HFFc6 (cell line): ENCODE results near the gene BZW2. TPM values are rescaled to one million over a fixed set of nuclear protein-coding genes. Genes with fewer than 3 reads are reported as not detected.

ENCODE experiments used
- DNase-seq: peaks from one replicate; pipeline ENCODE4 v3.0.0-alpha.2; 2018
- H3K27ac Mint-ChIP-seq: 2 replicates; pipeline ENCODE4 v1.8.0; 2020; ENCODE audit warnings: mild to moderate bottlenecking, mixed read lengths
- H3K27me3 Mint-ChIP-seq: 2 replicates; pipeline ENCODE4 v1.8.0; 2021; ENCODE audit warnings: mild to moderate bottlenecking, moderate library complexity, mixed read lengths; ENCODE audit not compliant: insufficient read depth
- H3K36me3 Mint-ChIP-seq: 2 replicates; pipeline ENCODE4 v1.8.0; 2021; ENCODE audit warnings: low read depth, mixed read lengths
- H3K4me1 Mint-ChIP-seq: 2 replicates; pipeline ENCODE4 v1.8.0; 2020; ENCODE audit warnings: low read depth, mixed read lengths
- H3K4me3 Mint-ChIP-seq: 2 replicates; pipeline ENCODE4 v1.8.0; 2020; ENCODE audit warnings: mild to moderate bottlenecking, moderate library complexity, mixed read lengths
- H3K9me3 Mint-ChIP-seq: 2 replicates; pipeline ENCODE4 v1.8.0; 2020; ENCODE audit warnings: mild to moderate bottlenecking, mixed read lengths
- CTCF ChIP-seq: fragments of 200-600 bp; sonication (generic); IDR thresholded peaks from 2 replicates; pipeline ENCODE4 v1.5.0; 2021; ENCODE audit warnings: antibody characterized with exemption, mild to moderate bottlenecking
- long read RNA-seq: library from polyadenylated mRNA; unstranded; transcript quantifications from one replicate; pipeline ENCODE4 v2.0.0, GENCODE V29; 2019
- total RNA-seq, 6 experiments: library from RNA; stranded (reverse); fragmentation: NEBNext Ultra II Directional; extraction: Animal tissue kit (Norgen Biotek cat#: 25700); gene quantifications; 2 replicates in 1 of 6; 3 replicates in 5 of 6; pipeline ENCODE4 v1.2.3, GENCODE V29; 2021

BZW2 gene
- total RNA-seq = 100 to 1,000 TPM in 2 of 6 experiments, 10 to 100 TPM in 4; 75.8 to 104 (median 94.5) TPM
- long read RNA-seq, transcript BZW2-201 (12 exons, 1,860 nt) = major isoform, 113 of 153 reads
- long read RNA-seq, transcript BZW2-207 (12 exons, 1,862 nt) = minor isoform, 27 of 153 reads
- long read RNA-seq, partial matches to known transcripts = 9 of 153 reads
- long read RNA-seq, other reads (novel, unspliced or antisense) = 3 of 153 reads

GRCh38 chr7:16645593-16646471 lies at the start of gene BZW2, which contains the start of gene ANKMY2:
Gene BZW2, plus strand, starts transcription at chr7:16646181. Its CDS starts 19,263 bp downstream, at chr7:16665444.
Gene ANKMY2, minus strand, starts transcription at chr7:16645754. Its CDS starts 181 bp downstream, at chr7:16645573.
- peaks cover 66% of the 10 kb centered on the region for H3K4me1 Mint-ChIP-seq
- peaks cover 3% of the 10 kb centered on the region for H3K27me3 Mint-ChIP-seq
- peak; percentile 24 for TF ChIP-seq CTCF
- H3K36me3 Mint-ChIP-seq = peaks cover 17% of the 10 kb centered on the region; the same call in 1 of the 2 replicates
- H3K27ac Mint-ChIP-seq = peak within 1 kb of the TSS; percentile 98
- H3K9me3 Mint-ChIP-seq = no peaks in the 10 kb centered on the region
- DNase-seq = peak; percentile 97
- peak within 1 kb of the TSS; percentile 95 for H3K4me3 Mint-ChIP-seq

GRCh38 chr7:16598015-16598414 lies 48.0 kb upstream of the BZW2 start:
- Mint-ChIP-seq H3K4me1 (peaks cover 15% of the 10 kb centered on the region), H3K27ac (no peak overlapping the region), H3K36me3 (peaks cover 15% of the 10 kb centered on the region; the same call in 1 of the 2 replicates), H3K27me3 (no peaks in the 10 kb centered on the region; the same call in 1 of the 2 replicates), H3K9me3 (no peaks in the 10 kb centered on the region), H3K4me3 (no peak overlapping the region)
- no peak for TF ChIP-seq CTCF
- DNase-seq = no peak

- Mint-ChIP-seq H3K4me3 (no peak overlapping the region), H3K4me1 (peaks cover 3% of the 10 kb centered on the region), H3K9me3 (no peaks in the 10 kb centered on the region), H3K27ac (no peak overlapping the region), H3K27me3 (no peaks in the 10 kb centered on the region; the same call in 1 of the 2 replicates), H3K36me3 (peaks cover 24% of the 10 kb centered on the region)
- no peak for DNase-seq
- no peak for TF ChIP-seq CTCF
Measured at GRCh38 chr7:16599860-16600259, 46.1 kb upstream of the BZW2 start.

GRCh38 chr7:16603633-16604032 lies 42.3 kb upstream of the BZW2 start:
- H3K36me3 Mint-ChIP-seq = peaks cover 29% of the 10 kb centered on the region
- no peaks in the 10 kb centered on the region for H3K9me3 Mint-ChIP-seq
- no peak for TF ChIP-seq CTCF
- no peaks in the 10 kb centered on the region for H3K27me3 Mint-ChIP-seq
- no peak overlapping the region for H3K27ac Mint-ChIP-seq
- no peak for DNase-seq
- no peaks in the 10 kb centered on the region for H3K4me1 Mint-ChIP-seq
- no peak overlapping the region for H3K4me3 Mint-ChIP-seq

- Mint-ChIP-seq H3K4me1 (no peaks in the 10 kb centered on the region), H3K27me3 (no peaks in the 10 kb centered on the region)
Measured at GRCh38 chr7:16604054-16604453, 41.9 kb upstream of the BZW2 start.

More at GRCh38 chr7:16604054-16604453, 41.9 kb upstream of the BZW2 start:
- H3K4me3 Mint-ChIP-seq = no peak overlapping the region
- no peaks in the 10 kb centered on the region for H3K9me3 Mint-ChIP-seq
- no peak overlapping the region for H3K27ac Mint-ChIP-seq
- TF ChIP-seq CTCF = peak; percentile 67
- H3K36me3 Mint-ChIP-seq = peaks cover 32% of the 10 kb centered on the region
- peak; percentile 13 for DNase-seq
